H1 (cell line): ENCODE data around the gene ITGB2. TPM values are rescaled to one million over a fixed set of nuclear protein-coding genes. Genes with fewer than 3 reads are reported as not detected.

Source experiments
- CTCF ChIA-PET: fragments of 300-600 bp; sonication (Branson Sonifier 250); formaldehyde crosslinking; loops from one replicate; lab custom pipeline; 2021; ENCODE audit not compliant: partially characterized antibody; lab: Charles Lee
- POLR2A ChIA-PET: fragments of 300-600 bp; sonication (Branson Sonifier 250); formaldehyde crosslinking; loops from one replicate; lab custom pipeline; 2021; ENCODE audit warnings: inconsistent platforms; ENCODE audit not compliant: partially characterized antibody; lab: Charles Lee
- DNase-seq, 2 experiments: peaks; one replicate each; pipeline versions ENCODE4 v3.0.0 to v3.0.0-alpha.2; 2010 to 2022; ENCODE audit warnings: low spot score in 2 of 2, low read depth in 1 of 2, mixed read lengths in 1 of 2
- FAIRE-seq: peaks from 2 replicates; lab custom pipeline; 2011; peaks lifted over from hg19 to GRCh38; lab: Jason Lieb, UNC
- H2AFZ ChIP-seq: 2 replicates; pipeline ENCODE4 v1.8.1; 2012; ENCODE audit warnings: low read length, inconsistent platforms
- H2AK5ac ChIP-seq: 2 replicates; pipeline ENCODE4 v1.6.1; 2013; ENCODE audit warnings: low read depth, low read length
- H2BK120ac ChIP-seq: replicated peaks from 2 replicates; pipeline ENCODE3; 2013; ENCODE audit warnings: low read depth, low read length, inconsistent platforms
- H2BK12ac ChIP-seq: 2 replicates; pipeline ENCODE4 v1.6.1; 2013; ENCODE audit warnings: low read depth, low read length
- H2BK15ac ChIP-seq: 2 replicates; pipeline ENCODE4 v1.6.1; 2013; ENCODE audit warnings: low read length
- H2BK20ac ChIP-seq: 2 replicates; pipeline ENCODE4 v1.6.1; 2013; ENCODE audit warnings: low read length
- H2BK5ac ChIP-seq: 2 replicates; pipeline ENCODE4 v1.6.1; 2013; ENCODE audit warnings: low read depth, low read length
- H3K14ac ChIP-seq: 2 replicates; pipeline ENCODE4 v1.6.1; 2013; ENCODE audit warnings: inconsistent platforms; ENCODE audit not compliant: insufficient read length
- H3K18ac ChIP-seq: 2 replicates; pipeline ENCODE4 v1.6.1; 2013; ENCODE audit warnings: low read length; ENCODE audit errors: extremely low read depth
- H3K23ac ChIP-seq: 2 replicates; pipeline ENCODE4 v1.6.1; 2013; ENCODE audit warnings: inconsistent platforms; ENCODE audit not compliant: insufficient read length
- H3K23me2 ChIP-seq: 2 replicates; pipeline ENCODE4 v1.6.1; 2013; ENCODE audit warnings: low read depth, low read length
- H3K27ac ChIP-seq: 2 replicates; pipeline ENCODE4 v1.6.1; 2011; ENCODE audit warnings: low read depth, low read length, inconsistent platforms
- H3K27me3 ChIP-seq, 4 experiments: replicated peaks in 1 of 4; 1 replicate in 1 of 4; 2 replicates in 3 of 4; pipeline versions ENCODE4 v1.6.1 to v1.8.1; 2011 to 2013; ENCODE audit warnings: low read length in 3 of 4, mild to moderate bottlenecking in 3 of 4, inconsistent platforms in 2 of 4, mixed read lengths in 2 of 4, moderate library complexity in 1 of 4; ENCODE audit not compliant: control insufficient read depth in 3 of 4, insufficient read depth in 3 of 4; ENCODE audit errors: extremely low read depth in 1 of 4
- H3K36me3 ChIP-seq, 4 experiments: 2 replicates each; pipeline versions ENCODE4 v1.6.1 to v1.8.1; 2011 to 2013; ENCODE audit warnings: mild to moderate bottlenecking in 4 of 4, low read length in 3 of 4, moderate library complexity in 2 of 4, control low read depth in 1 of 4, inconsistent platforms in 1 of 4; ENCODE audit not compliant: insufficient read depth in 4 of 4, control insufficient read depth in 2 of 4
- H3K4ac ChIP-seq: replicated peaks from 2 replicates; pipeline ENCODE3; 2013; ENCODE audit warnings: low read length, low read depth, mixed read lengths, inconsistent platforms; ENCODE audit not compliant: insufficient read length
- H3K4me1 ChIP-seq, 4 experiments: replicated peaks in 1 of 4; 1 replicate in 1 of 4; 2 replicates in 3 of 4; pipeline versions ENCODE4 v1.6.1 to v1.8.1; 2011 to 2013; ENCODE audit warnings: low read length in 3 of 4, inconsistent platforms in 2 of 4, mixed read lengths in 1 of 4; ENCODE audit not compliant: insufficient read depth in 4 of 4, control insufficient read depth in 3 of 4
- H3K4me2 ChIP-seq, 2 experiments: 2 replicates each; pipeline versions ENCODE4 v1.6.1 to v1.8.1; 2011 to 2013; ENCODE audit warnings: low read depth in 2 of 2, low read length in 2 of 2, control low read depth in 1 of 2, inconsistent platforms in 1 of 2, mild to moderate bottlenecking in 1 of 2; ENCODE audit not compliant: insufficient read depth in 1 of 2
- H3K4me3 ChIP-seq, 4 experiments: fragments of 200-600, 300-600 bp in 1 of 4; sonication (generic), shearing (Covaris generic), sonication (Bioruptor Twin) in 1 of 4; 2 replicates each; pipeline versions ENCODE4 v1.5.1 to v1.8.1; 2011 to 2016; ENCODE audit warnings: low read length in 4 of 4, low read depth in 3 of 4, control low read depth in 2 of 4, inconsistent platforms in 2 of 4, mild to moderate bottlenecking in 2 of 4, mixed read lengths in 1 of 4, moderate library complexity in 1 of 4; ENCODE audit not compliant: insufficient read depth in 2 of 4; ENCODE audit errors: extremely low read depth in 1 of 4
- H3K56ac ChIP-seq: replicated peaks from 2 replicates; pipeline ENCODE3; 2013; ENCODE audit warnings: low read depth, mild to moderate bottlenecking, mixed read lengths, low read length, inconsistent platforms; ENCODE audit not compliant: insufficient read length
- H3K79me1 ChIP-seq: 2 replicates; pipeline ENCODE4 v1.6.1; 2013; ENCODE audit warnings: low read depth, low read length, control low read depth
- H3K79me2 ChIP-seq, 2 experiments: 2 replicates each; pipeline versions ENCODE4 v1.6.1 to v1.8.1; 2012 to 2013; ENCODE audit warnings: low read length in 2 of 2, mild to moderate bottlenecking in 2 of 2, inconsistent platforms in 1 of 2; ENCODE audit not compliant: insufficient read depth in 2 of 2, control insufficient read depth in 1 of 2
- H3K9ac ChIP-seq, 4 experiments: replicated peaks in 1 of 4; 1 replicate in 1 of 4; 2 replicates in 3 of 4; pipeline versions ENCODE4 v1.6.1 to v1.8.1; 2011 to 2013; ENCODE audit warnings: low read depth in 3 of 4, low read length in 3 of 4, control low read depth in 2 of 4, mild to moderate bottlenecking in 2 of 4, moderate library complexity in 2 of 4, inconsistent platforms in 1 of 4; ENCODE audit errors: extremely low read depth in 1 of 4
- H3K9me3 ChIP-seq, 2 experiments: 2 replicates each; pipeline versions ENCODE4 v1.6.1 to v1.8.1; 2012 to 2013; ENCODE audit warnings: mild to moderate bottlenecking in 2 of 2, moderate library complexity in 2 of 2, control low read depth in 1 of 2, inconsistent platforms in 1 of 2, low read depth in 1 of 2, low read length in 1 of 2, mixed read lengths in 1 of 2; ENCODE audit not compliant: insufficient read depth in 2 of 2
- H4K20me1 ChIP-seq, 2 experiments: replicated peaks in 1 of 2; 2 replicates each; pipeline versions ENCODE3 to v1.8.1; 2011 to 2013; ENCODE audit warnings: inconsistent platforms in 2 of 2, low read length in 2 of 2, mild to moderate bottlenecking in 1 of 2; ENCODE audit not compliant: insufficient read depth in 2 of 2, control insufficient read depth in 1 of 2
- H4K5ac ChIP-seq: 2 replicates; pipeline ENCODE4 v1.6.1; 2013; ENCODE audit warnings: low read length, low read depth, mixed read lengths, inconsistent platforms; ENCODE audit not compliant: insufficient read length
- H4K8ac ChIP-seq: 2 replicates; pipeline ENCODE4 v1.8.0; 2013; ENCODE audit warnings: mild to moderate bottlenecking, moderate library complexity, low read length, inconsistent platforms; ENCODE audit not compliant: insufficient read depth; ENCODE audit errors: extremely low read depth
- H4K91ac ChIP-seq: replicated peaks from 2 replicates; pipeline ENCODE3; 2013; ENCODE audit warnings: low read length, mixed read lengths, inconsistent platforms; ENCODE audit not compliant: insufficient read length
- HDAC2 ChIP-seq, 2 experiments: fragments of 300-600 bp in 1 of 2; sonication (generic) in 1 of 2; IDR thresholded peaks; 2 replicates each; pipeline ENCODE4 v1.6.1; 2011 to 2012; ENCODE audit warnings: low read depth in 2 of 2, low read length in 2 of 2, mild to moderate bottlenecking in 2 of 2, moderate library complexity in 2 of 2, borderline replicate concordance in 1 of 2, inconsistent platforms in 1 of 2
- KDM4A ChIP-seq: IDR thresholded peaks from one replicate; pipeline ENCODE4 v1.7.1; 2012; ENCODE audit warnings: low read depth, mild to moderate bottlenecking, moderate library complexity, low read length, inconsistent platforms; ENCODE audit not compliant: severe bottlenecking
- MAX ChIP-seq: IDR thresholded peaks from 2 replicates; pipeline ENCODE4 v1.6.1; 2012; ENCODE audit warnings: inconsistent platforms
- POLR2AphosphoS5 ChIP-seq: IDR thresholded peaks from 2 replicates; pipeline ENCODE4 v1.6.1; 2011; ENCODE audit warnings: low read depth, low read length
- RBBP5 ChIP-seq: IDR thresholded peaks from 2 replicates; pipeline ENCODE4 v1.7.1; 2012; ENCODE audit warnings: low read depth, mild to moderate bottlenecking, inconsistent platforms, low read length, moderate library complexity, borderline replicate concordance
- RNF2 ChIP-seq: fragments of 200-900, 300-1000 bp; sonication (generic); IDR thresholded peaks from 2 replicates; pipeline ENCODE4 v1.7.1; 2016; ENCODE audit warnings: borderline replicate concordance, low read depth, mild to moderate bottlenecking, antibody characterized with exemption, low read length; ENCODE audit not compliant: poor library complexity, severe bottlenecking; ENCODE audit errors: missing control alignments
- RXRA ChIP-seq: IDR thresholded peaks from 2 replicates; pipeline ENCODE4 v1.6.1; 2011; ENCODE audit warnings: low read depth, mild to moderate bottlenecking, low read length, moderate library complexity; ENCODE audit not compliant: insufficient read depth
- SAP30 ChIP-seq: fragments of 300-600 bp; sonication (generic); IDR thresholded peaks from 2 replicates; pipeline ENCODE4 v1.7.1; 2012; ENCODE audit warnings: low read length, moderate library complexity, mild to moderate bottlenecking, inconsistent platforms; ENCODE audit not compliant: insufficient read depth, insufficient replicate concordance
- YY1 ChIP-seq: IDR thresholded peaks from 2 replicates; pipeline ENCODE4 v1.6.1; 2011; ENCODE audit warnings: low read depth, mild to moderate bottlenecking, low read length
- WGBS, 2 experiments: shearing (Covaris generic) in 1 of 2; methylation state at CpG; one replicate each; pipeline versions ENCODE4 v1.1.6 to v1.1.7; 2013 to 2015; ENCODE audit warnings: low lambda C conversion rate in 2 of 2, mixed read lengths in 2 of 2, inconsistent platforms in 1 of 2, low coverage in 1 of 2, missing lambda C conversion rate in 1 of 2; ENCODE audit not compliant: insufficient replicate concordance in 2 of 2, insufficient coverage in 1 of 2, insufficient read length in 1 of 2; ENCODE audit errors: extremely low coverage in 1 of 2, missing lambda C conversion rate in 1 of 2; 5-methylcytosine and 5-hydroxymethylcytosine counted together
- polyA plus RNA-seq, 7 experiments: library from polyadenylated mRNA; depleted of rRNA in 3 of 7; stranded (reverse) in 5 of 7; unstranded in 2 of 7; fragments of >200 nt in 5 of 7; fragments of 200-250 nt in 2 of 7; gene quantifications; 1 replicate in 5 of 7; 2 replicates in 1 of 7; 4 replicates in 1 of 7; pipeline versions ENCODE4 v1.2.1 to v1.2.3, GENCODE V29; 2011 to 2013; ENCODE audit warnings: missing spikeins in 2 of 7, mixed read lengths in 2 of 7
- total RNA-seq: library from RNA; stranded (reverse); fragmentation: NEBNext Ultra II Directional; extraction: Animal tissue kit (Norgen Biotek cat#: 25700); gene quantifications from 2 replicates; pipeline ENCODE4 v1.2.1, GENCODE V29; 2021

ITGB2 gene
- total and polyA plus RNA-seq, 2 of the 8 experiments (the other 6 are each of a cell fraction or from before 2014, with no cell fraction given): 0.24 to 0.63 TPM

GRCh38 chr21:44872649-44873355 is 47.9 kb downstream of the ITGB2 start:
- peak overlapping the region; percentile 62 to 83 (median 76) for H3K9ac ChIP-seq
- H3K79me1 ChIP-seq: peaks cover 16% of the 10 kb centered on the region
- H3K18ac ChIP-seq: peak overlapping the region; percentile 13; the same call in 1 of the 2 replicates
- DNase-seq: peak in 1 of 2 experiments; percentile 71
- CTCF ChIA-PET: interaction anchor here (0.6 to 1.7 kb wide), 8 partner anchors 20 to 73 kb away, joined by 3 to 7 read pairs (median 3); no protein-coding TSS in a partner anchor
- H3K4me1 ChIP-seq: peaks cover 6 to 9% (median 7%) of the 10 kb centered on the region in 4 experiments
- peak overlapping the region; percentile 93 to 95 for H3K4me2 ChIP-seq
- POLR2A ChIA-PET: interaction anchor here (0.8 to 3.7 kb wide), 18 partner anchors 11 to 387 kb away, joined by 3 to 16 read pairs (median 4); partner anchors contain the start of genes SLX9 and UBE2G2
- H4K5ac ChIP-seq: no peak overlapping the region
- no peak overlapping the region for H2BK20ac ChIP-seq
- H3K36me3 ChIP-seq: no peaks in the 10 kb centered on the region; a peak in 1 of 8 replicates
- peak overlapping the region; percentile 30 for H3K27ac ChIP-seq
- peaks cover 0 to 19% (median 15%) of the 10 kb centered on the region in 4 experiments; a peak in 5 of 7 replicates for H3K27me3 ChIP-seq
- no peak overlapping the region for H2BK120ac ChIP-seq
- no peak overlapping the region for H3K56ac ChIP-seq
- no peak overlapping the region for H2BK5ac ChIP-seq
- H2BK12ac ChIP-seq: no peak overlapping the region
- no peak overlapping the region; the same call in 1 of the 2 replicates for H2AK5ac ChIP-seq
- no peak overlapping the region for H3K23ac ChIP-seq
- H3K14ac ChIP-seq: no peak overlapping the region
- H3K9me3 ChIP-seq: no peaks in the 10 kb centered on the region
- H3K4ac ChIP-seq: no peak overlapping the region
- peak overlapping the region; percentile 39; the same call in 1 of the 2 replicates for H4K8ac ChIP-seq
- H4K91ac ChIP-seq: no peak overlapping the region
- H2BK15ac ChIP-seq: no peak overlapping the region
- TF ChIP-seq RNF2 (no peak), SAP30 (peak; percentile 66), MAX (0 out of 2 replicates have a peak, but pooled peaks have one; percentile 8), KDM4A (peak; percentile 63), RXRA (no peak), YY1 (no peak), RBBP5 (peak; percentile 22; the same call in 1 of the 2 replicates), POLR2AphosphoS5 (no peak), HDAC2 (IDR thresholded peaks at IDR 0.05; ENCODE audit: borderline replicate concordance in 1 of 2, low read depth in 2 of 2, low read length in 2 of 2) (peak in 1 of 2 experiments; percentile 36; a peak in 1 of 4 replicates)
- peaks cover 38 to 53% of the 10 kb centered on the region in 2 experiments for H3K79me2 ChIP-seq
- no peak for FAIRE-seq
- peaks cover 16% of the 10 kb centered on the region for H3K23me2 ChIP-seq
- H4K20me1 ChIP-seq: peaks cover 19 to 33% of the 10 kb centered on the region in 2 experiments
- peak overlapping the region; percentile 21; the same call in 1 of the 2 replicates for H2AFZ ChIP-seq
- WGBS, 2 experiments: 2% methylated on average over 47 of the region's 65 CpGs; no CpG with 5 or more reads in 1 of the 2 experiments
- peak overlapping the region; percentile 71 to 95 (median 78) for H3K4me3 ChIP-seq
